ENCODE data around the gene CAMK2B. TPM values are rescaled to one million over a fixed set of nuclear protein-coding genes. Genes with fewer than 3 reads are reported as not detected.
"Not testable (repeated sequence)": the region's sequence is repeated elsewhere in the genome, so short reads cannot be mapped to it uniquely, and the experiment has no call there.

CAMK2B gene
- total RNA-seq, 1 experiment from 2014 or later: 0.13 TPM

- ChIA-PET CTCF (no interaction called here), POLR2A (ENCODE audit: low non-redundant PET) (no interaction called here)
- H3K4me1 ChIP-seq (ENCODE audit: insufficient read depth, low read length, poor library complexity, severe bottlenecking): peaks cover 9% of the 10 kb centered on the region
- H3K36me3 ChIP-seq (ENCODE audit: insufficient read depth, low read length, poor library complexity, severe bottlenecking): no peaks in the 10 kb centered on the region
- H3K27ac ChIP-seq (ENCODE audit: low read depth, low read length, poor library complexity, severe bottlenecking): no peak overlapping the region
- no TSS peak for BruUV-seq (replicated peaks)
- TF ChIP-seq EZH2 (IDR thresholded peaks at IDR 0.05; ENCODE audit: borderline replicate concordance, low read depth, low read length, poor library complexity, severe bottlenecking) (no peak), CTCF (conservative IDR thresholded peaks at IDR 0.05; ENCODE audit: low read depth, low read length) (no peak)
- H3K4me3 ChIP-seq (ENCODE audit: low read depth, low read length, poor library complexity, severe bottlenecking): no peak overlapping the region
- H3K9me3 ChIP-seq (ENCODE audit: low read depth, low read length, poor library complexity, severe bottlenecking): no peaks in the 10 kb centered on the region
- intact Hi-C loops (cut with micrococcal nuclease; ENCODE audit: unreplicated experiment): no loop called here
- no peaks in the 10 kb centered on the region for H3K27me3 ChIP-seq (replicated peaks; ENCODE audit: insufficient read depth, low read depth, low read length, poor library complexity)
- no peak for DNase-seq (ENCODE audit: low spot score)
These were observed 151.3 kb downstream of the CAMK2B start for GRCh38 chr7:44173911-44174693.

- ChIA-PET CTCF (no interaction called here), POLR2A (ENCODE audit: low non-redundant PET) (no interaction called here)
- Histone ChIP-seq H3K4me1 (ENCODE audit: insufficient read depth, low read length, poor library complexity, severe bottlenecking) (peaks cover 7% of the 10 kb centered on the region), H3K4me3 (ENCODE audit: low read depth, low read length, poor library complexity, severe bottlenecking) (no peak overlapping the region), H3K27me3 (replicated peaks; ENCODE audit: insufficient read depth, low read depth, low read length, poor library complexity) (no peaks in the 10 kb centered on the region), H3K36me3 (ENCODE audit: insufficient read depth, low read length, poor library complexity, severe bottlenecking) (no peaks in the 10 kb centered on the region), H3K27ac (ENCODE audit: low read depth, low read length, poor library complexity, severe bottlenecking) (no peak overlapping the region), H3K9me3 (ENCODE audit: low read depth, low read length, poor library complexity, severe bottlenecking) (no peaks in the 10 kb centered on the region)
- intact Hi-C loops (cut with micrococcal nuclease; ENCODE audit: unreplicated experiment): no loop called here
- peak; percentile 42 for DNase-seq (ENCODE audit: low spot score)
- BruUV-seq (replicated peaks): no TSS peak
- no peak for TF ChIP-seq CTCF (conservative IDR thresholded peaks at IDR 0.05; ENCODE audit: low read depth, low read length)
- no peak for TF ChIP-seq EZH2 (IDR thresholded peaks at IDR 0.05; ENCODE audit: borderline replicate concordance, low read depth, low read length, poor library complexity, severe bottlenecking)
These were observed 152.5 kb downstream of the CAMK2B start for GRCh38 chr7:44172803-44173424.

- POLR2A ChIA-PET (ENCODE audit: low non-redundant PET): no interaction called here
These were observed 153.0 kb downstream of the CAMK2B start for GRCh38 chr7:44172352-44172751.

GRCh38 chr7:44171901-44172300, 153.5 kb downstream of the CAMK2B start:
- H3K9me3 ChIP-seq (ENCODE audit: low read depth, low read length, poor library complexity, severe bottlenecking); CTCF ChIA-PET; DNase-seq (ENCODE audit: low spot score); H3K36me3 ChIP-seq (ENCODE audit: insufficient read depth, low read length, poor library complexity, severe bottlenecking); BruUV-seq (replicated peaks); POLR2A ChIA-PET (ENCODE audit: low non-redundant PET); intact Hi-C loops (cut with micrococcal nuclease; ENCODE audit: unreplicated experiment); H3K4me1 ChIP-seq (ENCODE audit: insufficient read depth, low read length, poor library complexity, severe bottlenecking); H3K27ac ChIP-seq (ENCODE audit: low read depth, low read length, poor library complexity, severe bottlenecking); H3K4me3 ChIP-seq (ENCODE audit: low read depth, low read length, poor library complexity, severe bottlenecking); H3K27me3 ChIP-seq (replicated peaks; ENCODE audit: insufficient read depth, low read depth, low read length, poor library complexity): not testable (repeated sequence)

More at GRCh38 chr7:44172352-44172751, 153.0 kb downstream of the CAMK2B start:
- Histone ChIP-seq H3K27ac (ENCODE audit: low read depth, low read length, poor library complexity, severe bottlenecking) (no peak overlapping the region), H3K9me3 (ENCODE audit: low read depth, low read length, poor library complexity, severe bottlenecking) (no peaks in the 10 kb centered on the region), H3K4me3 (ENCODE audit: low read depth, low read length, poor library complexity, severe bottlenecking) (no peak overlapping the region), H3K27me3 (replicated peaks; ENCODE audit: insufficient read depth, low read depth, low read length, poor library complexity) (no peaks in the 10 kb centered on the region), H3K4me1 (ENCODE audit: insufficient read depth, low read length, poor library complexity, severe bottlenecking) (peaks cover 2% of the 10 kb centered on the region), H3K36me3 (ENCODE audit: insufficient read depth, low read length, poor library complexity, severe bottlenecking) (no peaks in the 10 kb centered on the region)
- no TSS peak for BruUV-seq (replicated peaks)
- no peak for DNase-seq (ENCODE audit: low spot score)
- intact Hi-C loops (cut with micrococcal nuclease; ENCODE audit: unreplicated experiment): no loop called here
- CTCF ChIA-PET: no interaction called here
- TF ChIP-seq CTCF (conservative IDR thresholded peaks at IDR 0.05; ENCODE audit: low read depth, low read length) (no peak), EZH2 (IDR thresholded peaks at IDR 0.05; ENCODE audit: borderline replicate concordance, low read depth, low read length, poor library complexity, severe bottlenecking) (no peak)
